Adrenal gland (tissue), 5 donors: ENCODE data around the gene AMOT.

ENCODE experiments used
- POLR2A ChIP-seq, 2 donors: fragments of 450-650 bp; IDR thresholded peaks; one replicate each; pipeline ENCODE4 v1.6.1; 2017; ENCODE audit warnings: antibody characterized with exemption in 2 of 2, mild to moderate bottlenecking in 2 of 2, moderate library complexity in 1 of 2
- TF ChIP-seq, protein P1 (sequence below), 6 experiments: fragments of 450-650 bp in 4 of 6; fragments of 200-600 bp in 2 of 6; sonication (generic) in 1 of 6; IDR thresholded peaks; 1 replicate in 5 of 6; 2 replicates in 1 of 6; pipeline versions ENCODE4 v1.5.1 to v1.8.0; 2016 to 2021; ENCODE audit warnings: antibody characterized with exemption in 6 of 6, mild to moderate bottlenecking in 2 of 6, moderate library complexity in 1 of 6
- donor health status: DM: no; HTN: no; CAD: no.

DNA sequence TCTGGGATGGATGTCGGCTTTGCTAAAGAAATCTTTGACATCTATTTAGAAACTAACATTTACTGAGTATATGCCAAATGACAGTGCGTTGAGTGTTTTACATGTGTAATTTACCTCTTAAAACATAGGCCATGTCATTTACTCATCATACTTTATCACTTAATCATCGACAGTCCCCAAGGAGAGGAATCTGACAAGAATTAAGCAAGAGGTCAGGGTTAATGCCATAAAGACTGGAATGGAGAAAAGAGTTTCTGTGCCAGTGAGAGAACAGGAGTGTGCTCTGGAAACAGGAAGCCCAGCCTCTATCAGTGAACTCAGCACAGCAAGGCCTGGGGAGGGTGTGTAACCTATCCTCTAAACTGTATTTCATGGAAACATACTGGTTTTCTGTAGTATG lies 28.0 kb upstream of the AMOT start:
- TF ChIP-seq POLR2A (IDR thresholded peaks at IDR 0.05), result no peak
- TF ChIP-seq, protein P1, sequence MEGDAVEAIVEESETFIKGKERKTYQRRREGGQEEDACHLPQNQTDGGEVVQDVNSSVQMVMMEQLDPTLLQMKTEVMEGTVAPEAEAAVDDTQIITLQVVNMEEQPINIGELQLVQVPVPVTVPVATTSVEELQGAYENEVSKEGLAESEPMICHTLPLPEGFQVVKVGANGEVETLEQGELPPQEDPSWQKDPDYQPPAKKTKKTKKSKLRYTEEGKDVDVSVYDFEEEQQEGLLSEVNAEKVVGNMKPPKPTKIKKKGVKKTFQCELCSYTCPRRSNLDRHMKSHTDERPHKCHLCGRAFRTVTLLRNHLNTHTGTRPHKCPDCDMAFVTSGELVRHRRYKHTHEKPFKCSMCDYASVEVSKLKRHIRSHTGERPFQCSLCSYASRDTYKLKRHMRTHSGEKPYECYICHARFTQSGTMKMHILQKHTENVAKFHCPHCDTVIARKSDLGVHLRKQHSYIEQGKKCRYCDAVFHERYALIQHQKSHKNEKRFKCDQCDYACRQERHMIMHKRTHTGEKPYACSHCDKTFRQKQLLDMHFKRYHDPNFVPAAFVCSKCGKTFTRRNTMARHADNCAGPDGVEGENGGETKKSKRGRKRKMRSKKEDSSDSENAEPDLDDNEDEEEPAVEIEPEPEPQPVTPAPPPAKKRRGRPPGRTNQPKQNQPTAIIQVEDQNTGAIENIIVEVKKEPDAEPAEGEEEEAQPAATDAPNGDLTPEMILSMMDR (IDR thresholded peaks at IDR 0.05), result no peak
